Measurements from ENCODE around the gene ZNF385D.
"Not testable (repeated sequence)": the region's sequence is repeated elsewhere in the genome, so short reads cannot be mapped to it uniquely, and the experiment has no call there.

The ZNF385D gene

GRCh38 chr3:21524133-21524532 lies 226.9 kb downstream of the ZNF385D start:
- in situ Hi-C loops (cut with MboI; ENCODE audit: low sequenced_read_pairs): no loop called here

- in situ Hi-C loops (cut with MboI; ENCODE audit: low sequenced_read_pairs): no loop called here
Measured at GRCh38 chr3:21520106-21520963, 230.7 kb downstream of the ZNF385D start.

GRCh38 chr3:21517184-21517583 lies 233.8 kb downstream of the ZNF385D start:
- in situ Hi-C loops (cut with MboI; ENCODE audit: low sequenced_read_pairs): no loop called here

GRCh38 chr3:21515417-21515816 lies 235.6 kb downstream of the ZNF385D start:
- in situ Hi-C loops (cut with MboI; ENCODE audit: low sequenced_read_pairs): no loop called here

GRCh38 chr3:21509731-21510470 lies 241.1 kb downstream of the ZNF385D start:
- in situ Hi-C loops (cut with MboI; ENCODE audit: low sequenced_read_pairs): no loop called here

GRCh38 chr3:21508246-21508645 lies 242.8 kb downstream of the ZNF385D start:
- in situ Hi-C loops (cut with MboI; ENCODE audit: low sequenced_read_pairs): no loop called here

- in situ Hi-C loops (cut with MboI; ENCODE audit: low sequenced_read_pairs): no loop called here
Measured at GRCh38 chr3:21505711-21506460, 245.1 kb downstream of the ZNF385D start.

- in situ Hi-C loops (cut with MboI; ENCODE audit: low sequenced_read_pairs): no loop called here
Measured at GRCh38 chr3:21502656-21503055, 248.4 kb downstream of the ZNF385D start.

GRCh38 chr3:21500834-21501233 lies 250.2 kb downstream of the ZNF385D start:
- in situ Hi-C loops (cut with MboI; ENCODE audit: low sequenced_read_pairs): no loop called here

- in situ Hi-C loops (cut with MboI; ENCODE audit: low sequenced_read_pairs): not testable (repeated sequence)
Measured at GRCh38 chr3:21490671-21491070, 260.3 kb downstream of the ZNF385D start.

- in situ Hi-C loops (cut with MboI; ENCODE audit: low sequenced_read_pairs): no loop called here
Measured at GRCh38 chr3:21487520-21487919, 263.5 kb downstream of the ZNF385D start.

GRCh38 chr3:21486024-21486935 lies 264.7 kb downstream of the ZNF385D start:
- in situ Hi-C loops (cut with MboI; ENCODE audit: low sequenced_read_pairs): not testable (repeated sequence)

GRCh38 chr3:21484828-21485144 lies 266.2 kb downstream of the ZNF385D start:
- in situ Hi-C loops (cut with MboI; ENCODE audit: low sequenced_read_pairs): no loop called here

- in situ Hi-C loops (cut with MboI; ENCODE audit: low sequenced_read_pairs): no loop called here
Measured at GRCh38 chr3:21484057-21484827, 266.8 kb downstream of the ZNF385D start.

- in situ Hi-C loops (cut with MboI; ENCODE audit: low sequenced_read_pairs): no loop called here
Measured at GRCh38 chr3:21481991-21482390, 269.0 kb downstream of the ZNF385D start.

GRCh38 chr3:21477541-21478288 lies 273.3 kb downstream of the ZNF385D start:
- in situ Hi-C loops (cut with MboI; ENCODE audit: low sequenced_read_pairs): no loop called here

- in situ Hi-C loops (cut with MboI; ENCODE audit: low sequenced_read_pairs): no loop called here
Measured at GRCh38 chr3:21466476-21466875, 284.5 kb downstream of the ZNF385D start.

GRCh38 chr3:21464746-21465145 lies 286.3 kb downstream of the ZNF385D start:
- in situ Hi-C loops (cut with MboI; ENCODE audit: low sequenced_read_pairs): no loop called here

GRCh38 chr3:21463319-21463718 lies 287.7 kb downstream of the ZNF385D start:
- in situ Hi-C loops (cut with MboI; ENCODE audit: low sequenced_read_pairs): no loop called here
